Measurements from ENCODE around the gene MAP3K12.
"Not testable (repeated sequence)": the region's sequence is repeated elsewhere in the genome, so short reads cannot be mapped to it uniquely, and the experiment has no call there.

The MAP3K12 gene

DNA sequence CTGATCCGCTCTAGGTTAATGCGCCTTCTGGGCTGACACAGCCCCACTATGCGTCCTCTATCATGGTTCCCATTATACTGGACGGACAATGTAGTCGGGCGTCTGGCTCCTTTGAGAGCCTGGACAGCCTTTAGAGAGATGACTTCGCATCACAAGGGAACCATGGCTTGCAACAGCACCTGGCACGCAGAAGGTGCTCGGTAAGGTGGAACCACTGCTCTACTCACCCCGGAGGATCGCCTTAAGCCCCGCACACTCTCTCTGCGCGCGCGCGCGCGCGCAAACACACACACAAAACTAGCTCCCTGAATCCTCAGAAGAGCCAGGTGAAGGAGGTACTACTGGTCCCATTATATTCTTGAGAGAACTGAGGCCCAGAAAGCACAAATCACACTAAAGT lies 7.1 kb downstream of the MAP3K12 start:
- DNase-seq, result no peak

DNA sequence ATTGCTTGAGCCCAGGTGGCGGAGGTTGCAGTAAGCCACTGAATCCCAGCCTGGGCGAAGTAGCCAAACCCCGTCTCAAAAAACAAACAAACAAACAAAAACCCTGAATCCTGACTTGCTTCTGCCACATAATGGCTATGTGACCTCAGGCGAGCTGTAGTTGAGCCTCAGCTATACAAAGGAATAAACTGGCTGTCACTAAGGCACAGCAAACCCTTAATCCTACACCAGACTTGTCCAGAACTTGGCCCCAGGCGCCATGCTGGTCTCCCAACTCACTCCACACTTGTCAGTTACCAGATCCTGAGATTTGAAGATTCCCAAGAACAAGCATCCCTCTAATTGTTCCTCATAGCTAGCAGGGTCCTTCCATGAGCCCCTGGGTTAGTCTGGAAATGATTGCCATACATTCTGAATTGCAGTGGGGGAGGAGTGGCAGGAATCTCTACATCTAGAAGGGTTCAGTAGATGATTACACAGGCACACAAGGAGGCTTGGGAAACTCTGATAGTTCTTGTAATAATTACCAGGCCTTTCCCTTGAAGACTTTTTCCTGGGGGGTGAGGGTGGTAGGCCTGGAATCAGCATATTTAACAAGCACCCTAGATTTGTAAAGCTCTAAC lies 9.9 kb downstream of the MAP3K12 start:
- DNase-seq, result no peak

GRCh38 chr12:53486736-53487487 lies 12.3 kb downstream of the MAP3K12 start:
- DNase-seq, result no peak

- DNase-seq, result no peak
Observed at GRCh38 chr12:53485955-53486735, 13.1 kb downstream of the MAP3K12 start.

GRCh38 chr12:53484686-53485575 lies 14.3 kb downstream of the MAP3K12 start:
- peak; percentile 14 for DNase-seq

DNA sequence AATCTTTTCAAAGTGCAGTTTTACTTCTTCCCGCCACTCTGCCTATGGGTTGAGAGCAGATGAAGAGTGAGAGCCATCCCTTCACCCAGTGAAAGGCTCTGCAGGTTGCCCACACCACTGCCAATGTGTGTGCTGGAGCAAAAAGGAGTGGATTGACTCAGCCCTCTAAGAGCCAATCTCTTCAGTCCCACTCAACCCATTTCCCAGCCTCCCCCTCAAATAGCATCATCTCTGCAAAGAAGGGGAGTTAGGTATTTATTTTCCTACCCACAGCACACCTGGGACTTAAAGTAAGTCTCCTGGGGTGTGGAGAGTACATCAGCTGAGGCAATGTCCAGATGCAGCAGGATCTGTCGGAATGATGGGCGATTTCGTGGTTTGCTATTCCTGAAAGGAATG lies 15.3 kb downstream of the MAP3K12 start:
- DNase-seq, result no peak

- DNase-seq, result no peak
Observed at GRCh38 chr12:53483225-53483978, 15.9 kb downstream of the MAP3K12 start.

GRCh38 chr12:53482626-53483168 lies 16.6 kb downstream of the MAP3K12 start:
- no peak for DNase-seq

- DNase-seq, result no peak
Observed at GRCh38 chr12:53481939-53482586, 17.2 kb downstream of the MAP3K12 start.

GRCh38 chr12:53481458-53481857 lies 17.8 kb downstream of the MAP3K12 start:
- not testable (repeated sequence) for DNase-seq

- DNase-seq, result no peak
Observed at GRCh38 chr12:53480491-53481442, 18.5 kb downstream of the MAP3K12 start.

DNA sequence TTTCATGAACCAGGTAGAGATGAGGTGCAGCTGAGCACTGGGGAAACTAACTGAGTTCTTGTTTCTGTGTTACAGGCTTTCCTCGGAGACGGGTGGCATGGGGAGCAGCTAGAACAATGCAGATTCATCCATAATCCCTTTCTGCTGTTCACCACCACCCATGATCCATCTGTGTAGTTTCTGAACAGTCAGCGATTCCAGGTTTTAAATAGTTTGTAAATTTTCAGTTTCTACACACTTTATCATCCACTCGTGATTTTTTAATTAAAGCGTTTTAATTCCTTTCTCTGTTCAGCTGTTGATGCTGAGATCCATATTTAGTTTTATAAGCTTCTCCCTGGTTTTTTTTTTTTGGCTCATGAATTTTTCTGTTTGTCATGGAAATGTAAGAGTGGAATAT lies 19.9 kb downstream of the MAP3K12 start:
- DNase-seq, result no peak

GRCh38 chr12:53478865-53479264 lies 20.4 kb downstream of the MAP3K12 start:
- DNase-seq, result no peak

- DNase-seq, result no peak
Observed at GRCh38 chr12:53476769-53477209, 22.5 kb downstream of the MAP3K12 start.

GRCh38 chr12:53474819-53475218 lies 24.4 kb downstream of the MAP3K12 start:
- DNase-seq, result no peak

- no peak for DNase-seq
Observed at GRCh38 chr12:53474077-53474476, 25.2 kb downstream of the MAP3K12 start.

DNA sequence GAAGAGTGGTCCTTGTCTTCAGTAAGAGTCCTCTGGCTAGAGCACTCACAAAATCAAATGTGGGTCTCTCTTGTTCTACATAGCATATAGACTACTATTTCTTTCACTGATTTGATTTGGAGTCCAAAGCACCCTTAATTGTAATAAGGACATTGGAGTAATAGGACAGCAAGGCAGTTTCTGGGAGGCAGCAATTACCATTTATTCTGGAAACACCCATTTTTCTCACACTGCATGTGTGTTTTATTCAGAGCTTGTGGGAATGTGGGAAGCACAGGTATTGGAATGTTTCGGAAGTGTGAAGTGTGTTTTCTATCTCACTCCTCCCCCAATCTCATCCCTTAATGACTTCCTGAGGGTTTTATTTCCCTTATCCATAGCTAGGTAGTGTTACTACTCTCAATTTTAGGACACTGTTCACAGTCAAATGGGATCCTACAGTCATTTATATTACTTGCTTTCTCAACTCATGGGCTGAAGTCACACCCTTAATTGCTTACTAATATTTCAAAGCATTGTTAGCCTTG lies 27.1 kb downstream of the MAP3K12 start:
- no peak for DNase-seq

- DNase-seq, result no peak
Observed at GRCh38 chr12:53468282-53468681, 31.0 kb downstream of the MAP3K12 start.

- no peak for DNase-seq
Observed at GRCh38 chr12:53467880-53468279, 31.4 kb downstream of the MAP3K12 start.

DNA sequence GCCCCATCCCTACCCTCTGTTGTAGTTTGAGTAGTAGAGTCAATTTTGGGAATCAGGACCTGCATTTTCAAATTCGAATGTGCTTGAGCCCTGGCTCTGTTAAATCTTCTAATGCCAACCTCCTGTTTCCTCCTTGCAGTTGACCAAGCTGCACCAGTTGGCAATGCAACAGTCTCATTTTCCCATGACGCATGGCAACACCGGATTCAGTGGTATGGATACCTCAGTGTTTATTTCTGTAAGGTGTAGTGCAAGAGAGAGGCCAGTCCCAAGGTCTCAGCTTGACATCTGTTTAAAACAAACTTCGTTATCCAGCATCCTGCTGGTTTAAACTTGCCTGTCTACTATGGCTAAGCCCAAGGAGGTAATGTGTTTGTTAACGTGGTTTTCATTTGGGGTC lies 32.2 kb downstream of the MAP3K12 start:
- DNase-seq, result no peak

All from right hindlimb (tissue), 1 donor.